HUES6 (cell line): ENCODE measurements around the gene TREML2.

ENCODE experiments used
- H3K27ac ChIP-seq: 2 replicates; pipeline ENCODE4 v1.7.0; 2013; ENCODE audit warnings: low read depth, mild to moderate bottlenecking, low read length, inconsistent platforms
- H3K27me3 ChIP-seq: 2 replicates; pipeline ENCODE4 v1.6.1; 2013; ENCODE audit warnings: low read length; ENCODE audit not compliant: control insufficient read depth, insufficient read depth
- H3K36me3 ChIP-seq: 2 replicates; pipeline ENCODE4 v1.6.1; 2013; ENCODE audit warnings: low read length; ENCODE audit not compliant: control insufficient read depth, insufficient read depth
- H3K4me1 ChIP-seq: 2 replicates; pipeline ENCODE4 v1.6.1; 2013; ENCODE audit warnings: low read length; ENCODE audit not compliant: control insufficient read depth, insufficient read depth
- H3K4me3 ChIP-seq: 2 replicates; pipeline ENCODE4 v1.5.1; 2013; ENCODE audit warnings: low read depth, low read length
- H3K9ac ChIP-seq: one replicate; pipeline ENCODE4 v1.6.1; 2013; ENCODE audit warnings: mild to moderate bottlenecking, low read length
- H3K9me3 ChIP-seq: 2 replicates; pipeline ENCODE4 v1.6.1; 2013; ENCODE audit warnings: low read depth, low read length; ENCODE audit not compliant: control insufficient read depth, insufficient read depth

Gene TREML2

DNA sequence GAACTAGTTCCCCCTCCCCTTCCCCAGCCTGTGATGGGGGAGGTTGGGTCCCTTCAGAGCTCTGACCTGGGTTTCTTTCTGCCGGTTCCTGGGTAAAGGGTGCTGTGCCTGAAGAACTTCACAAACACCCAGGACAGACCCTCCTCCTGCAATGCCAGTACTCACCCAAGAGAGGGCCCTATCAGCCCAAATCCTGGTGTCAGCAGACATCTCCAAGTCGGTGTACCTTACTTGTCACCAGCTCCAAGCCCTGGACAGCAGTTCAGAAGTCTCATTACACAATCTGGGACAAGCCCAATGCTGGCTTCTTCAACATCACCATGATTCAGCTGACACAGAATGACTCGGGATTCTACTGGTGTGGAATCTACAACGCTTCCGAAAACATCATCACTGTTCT lies 27.7 kb upstream of the TREML2 start:
- H3K27me3 ChIP-seq: no peaks in the 10 kb centered on the region
- no peaks in the 10 kb centered on the region for H3K9me3 ChIP-seq
- no peak overlapping the region for H3K27ac ChIP-seq
- H3K9ac ChIP-seq: no peak overlapping the region
- no peaks in the 10 kb centered on the region for H3K36me3 ChIP-seq
- peaks cover 7% of the 10 kb centered on the region; the same call in 1 of the 2 replicates for H3K4me1 ChIP-seq
- no peak overlapping the region for H3K4me3 ChIP-seq

GRCh38 chr6:41228096-41228495 lies 27.1 kb upstream of the TREML2 start, which contains the start of gene TREML4:
Gene TREML4, plus strand, starts transcription at chr6:41228349. Its CDS starts 79 bp downstream, at chr6:41228428.
- H3K27ac ChIP-seq: no peak within 1 kb of the TSS
- peaks cover 7% of the 10 kb centered on the region; the same call in 1 of the 2 replicates for H3K4me1 ChIP-seq
- H3K36me3 ChIP-seq: no peaks in the 10 kb centered on the region
- no peak within 1 kb of the TSS for H3K9ac ChIP-seq
- H3K27me3 ChIP-seq: no peaks in the 10 kb centered on the region
- no peaks in the 10 kb centered on the region for H3K9me3 ChIP-seq
- no peak within 1 kb of the TSS for H3K4me3 ChIP-seq

DNA sequence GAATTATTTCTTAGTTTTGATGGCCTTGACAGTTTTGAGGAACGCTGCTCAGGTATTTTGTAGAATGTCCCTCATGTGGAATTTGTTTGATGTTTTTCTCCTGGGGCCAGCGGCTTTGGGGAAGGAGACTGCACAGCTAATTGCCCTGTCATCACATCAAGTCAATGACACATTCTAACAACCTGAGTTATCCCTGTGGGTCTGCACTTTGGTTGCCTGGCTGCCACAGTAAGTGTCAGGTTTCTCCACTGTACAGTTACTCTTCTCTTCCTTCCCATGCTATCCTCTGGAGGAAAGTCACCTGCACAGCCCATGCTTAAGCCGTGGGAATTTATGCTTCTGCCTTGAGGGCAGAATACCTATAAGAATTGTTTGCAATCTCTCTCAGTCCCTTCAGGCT lies 25.8 kb upstream of the TREML2 start:
- no peaks in the 10 kb centered on the region for H3K36me3 ChIP-seq
- H3K27me3 ChIP-seq: no peaks in the 10 kb centered on the region

GRCh38 chr6:41224800-41225199 lies 23.9 kb upstream of the TREML2 start:
- no peak overlapping the region for H3K27ac ChIP-seq
- H3K9me3 ChIP-seq: no peaks in the 10 kb centered on the region
- H3K9ac ChIP-seq: no peak overlapping the region
- H3K4me1 ChIP-seq: peaks cover 3% of the 10 kb centered on the region; the same call in 1 of the 2 replicates
- H3K27me3 ChIP-seq: no peaks in the 10 kb centered on the region
- no peaks in the 10 kb centered on the region for H3K36me3 ChIP-seq
- no peak overlapping the region for H3K4me3 ChIP-seq

More for the DNA sequence above, 25.8 kb upstream of the TREML2 start:
- Histone ChIP-seq H3K27ac (no peak overlapping the region), H3K4me1 (peaks cover 3% of the 10 kb centered on the region; the same call in 1 of the 2 replicates), H3K9ac (no peak overlapping the region), H3K9me3 (no peaks in the 10 kb centered on the region), H3K4me3 (no peak overlapping the region)

GRCh38 chr6:41222513-41222912 lies 21.6 kb upstream of the TREML2 start:
- H3K27me3 ChIP-seq: no peaks in the 10 kb centered on the region
- H3K9me3 ChIP-seq: no peaks in the 10 kb centered on the region
- H3K36me3 ChIP-seq: no peaks in the 10 kb centered on the region
- H3K27ac ChIP-seq: no peak overlapping the region
- no peak overlapping the region for H3K4me3 ChIP-seq
- H3K9ac ChIP-seq: no peak overlapping the region
- no peaks in the 10 kb centered on the region for H3K4me1 ChIP-seq

DNA sequence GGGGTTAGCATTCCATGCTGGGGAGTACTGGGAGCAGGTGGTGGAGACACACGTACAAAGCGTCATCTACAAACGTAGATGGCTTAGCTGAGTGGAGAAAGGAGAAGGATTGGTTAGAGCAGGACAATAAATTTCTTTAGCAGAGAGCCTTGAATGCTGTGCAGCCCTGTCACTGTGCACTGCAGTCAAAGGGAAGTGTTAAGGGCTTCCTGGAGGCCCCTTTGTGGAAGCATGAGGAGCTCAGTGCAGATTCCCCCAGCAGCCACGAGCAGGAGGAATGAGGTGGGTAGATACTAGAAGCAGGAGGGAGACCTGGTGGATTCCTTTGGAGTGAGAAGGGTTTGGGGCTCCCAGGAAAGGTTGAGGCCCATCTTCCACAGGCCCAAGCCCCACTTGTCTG lies 21.1 kb upstream of the TREML2 start:
- H3K27me3 ChIP-seq: no peaks in the 10 kb centered on the region
- H3K27ac ChIP-seq: no peak overlapping the region
- H3K4me3 ChIP-seq: no peak overlapping the region
- H3K9ac ChIP-seq: no peak overlapping the region
- no peaks in the 10 kb centered on the region for H3K4me1 ChIP-seq
- H3K9me3 ChIP-seq: no peaks in the 10 kb centered on the region
- no peaks in the 10 kb centered on the region for H3K36me3 ChIP-seq

DNA sequence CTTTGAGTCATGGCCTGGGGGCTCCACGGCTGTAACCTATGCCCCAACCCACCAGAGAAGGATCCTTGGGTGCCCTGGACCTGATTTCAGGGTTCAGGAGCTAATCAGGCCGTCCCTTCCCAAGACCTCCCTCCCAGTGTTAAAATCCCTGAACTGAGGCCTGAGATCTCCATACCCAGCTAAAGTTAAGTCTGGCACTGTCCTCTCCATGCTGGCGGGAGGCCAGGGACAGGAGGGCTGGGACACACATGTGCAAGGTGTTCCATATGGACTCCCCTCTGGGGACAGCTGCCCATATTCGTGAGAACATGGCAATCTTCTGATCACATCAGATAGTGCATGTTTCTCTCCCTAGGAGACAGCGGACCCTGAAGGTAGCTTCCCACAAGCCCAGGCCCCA lies 15.7 kb upstream of the TREML2 start:
- H3K36me3 ChIP-seq: no peaks in the 10 kb centered on the region
- no peak overlapping the region for H3K4me3 ChIP-seq
- no peak overlapping the region for H3K9ac ChIP-seq
- no peak overlapping the region for H3K27ac ChIP-seq
- no peaks in the 10 kb centered on the region for H3K27me3 ChIP-seq
- H3K4me1 ChIP-seq: no peaks in the 10 kb centered on the region
- H3K9me3 ChIP-seq: peaks cover 10% of the 10 kb centered on the region

- H3K27ac ChIP-seq: no peak overlapping the region
- H3K4me3 ChIP-seq: no peak overlapping the region
- H3K9ac ChIP-seq: no peak overlapping the region
- no peaks in the 10 kb centered on the region for H3K4me1 ChIP-seq
- no peaks in the 10 kb centered on the region for H3K27me3 ChIP-seq
- no peaks in the 10 kb centered on the region for H3K36me3 ChIP-seq
- H3K9me3 ChIP-seq: peaks cover 10% of the 10 kb centered on the region
These were observed 14.8 kb upstream of the TREML2 start for GRCh38 chr6:41215777-41216176.

- Histone ChIP-seq H3K9me3 (peaks cover 10% of the 10 kb centered on the region), H3K9ac (no peak overlapping the region), H3K27me3 (no peaks in the 10 kb centered on the region), H3K27ac (no peak overlapping the region), H3K36me3 (no peaks in the 10 kb centered on the region), H3K4me3 (no peak overlapping the region), H3K4me1 (no peaks in the 10 kb centered on the region)
These were observed 13.8 kb upstream of the TREML2 start for GRCh38 chr6:41214559-41215238.

- Histone ChIP-seq H3K4me1 (no peaks in the 10 kb centered on the region), H3K4me3 (no peak overlapping the region), H3K9ac (no peak overlapping the region), H3K27me3 (peaks cover 3% of the 10 kb centered on the region; the same call in 1 of the 2 replicates), H3K27ac (no peak overlapping the region), H3K36me3 (no peaks in the 10 kb centered on the region), H3K9me3 (peaks cover 7% of the 10 kb centered on the region)
These were observed 8.8 kb upstream of the TREML2 start for GRCh38 chr6:41209547-41210320.

DNA sequence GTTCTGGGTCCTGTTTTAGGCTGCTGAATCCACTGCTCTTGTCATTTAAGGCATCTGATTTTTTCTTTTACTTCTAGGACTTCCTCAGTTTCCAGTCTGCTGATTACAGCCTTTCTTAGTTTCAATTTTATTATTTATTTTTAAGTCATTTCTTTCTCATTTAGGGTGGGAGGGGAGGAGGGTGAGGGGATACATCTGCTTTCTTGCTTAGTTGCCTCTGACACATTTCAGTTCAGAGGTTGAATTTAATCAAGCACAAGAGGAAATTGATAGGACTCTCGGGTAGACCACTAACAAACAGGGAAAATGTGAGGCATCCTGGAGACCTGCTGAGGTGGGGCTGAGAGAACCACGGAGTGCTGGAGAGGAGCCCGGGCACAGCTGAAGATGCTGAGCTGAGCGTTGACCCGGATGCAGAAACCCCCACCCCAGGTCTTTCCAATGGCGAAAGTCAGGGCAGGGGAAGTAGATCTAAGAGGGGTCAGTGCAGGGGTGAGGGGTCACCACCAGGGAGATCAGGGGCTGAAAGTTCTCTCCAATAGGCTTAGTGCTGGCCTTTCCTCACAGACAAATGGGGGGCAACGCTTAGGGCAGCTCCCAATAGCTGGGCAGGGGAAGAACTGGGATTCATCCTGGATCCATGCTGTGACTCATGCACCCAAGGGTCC lies 7.6 kb upstream of the TREML2 start:
- Histone ChIP-seq H3K9ac (no peak overlapping the region), H3K9me3 (peaks cover 3% of the 10 kb centered on the region; the same call in 1 of the 2 replicates), H3K4me3 (no peak overlapping the region)

More for the DNA sequence above, 7.6 kb upstream of the TREML2 start:
- Histone ChIP-seq H3K27me3 (peaks cover 3% of the 10 kb centered on the region; the same call in 1 of the 2 replicates), H3K4me1 (no peaks in the 10 kb centered on the region), H3K36me3 (no peaks in the 10 kb centered on the region), H3K27ac (no peak overlapping the region)
